HepG2 (cell line): ENCODE measurements around the gene RAP2A. TPM values are rescaled to one million over a fixed set of nuclear protein-coding genes. Genes with fewer than 3 reads are reported as not detected.

Experiments used
- CBFB ChIP-seq: sonication (generic); formaldehyde crosslinking; IDR thresholded peaks from 2 replicates; pipeline ENCODE4 v1.4.0; 2020; ENCODE audit warnings: missing genetic modification reagents
- FIP1L1 ChIP-seq: fragments of 200-400 bp; formaldehyde crosslinking; IDR thresholded peaks from 2 replicates; pipeline ENCODE4 v1.6.1; 2018; ENCODE audit warnings: low read depth, mild to moderate bottlenecking, low read length, moderate library complexity, borderline replicate concordance; ENCODE audit not compliant: insufficient read depth
- HOXA9 ChIP-seq: sonication (generic); formaldehyde crosslinking; IDR thresholded peaks from 2 replicates; pipeline ENCODE4 v1.8.1; 2022; ENCODE audit warnings: missing genetic modification reagents, mild to moderate bottlenecking, moderate library complexity, borderline replicate concordance
- IRF9 ChIP-seq: sonication (generic); formaldehyde crosslinking; IDR thresholded peaks from 2 replicates; pipeline ENCODE4 v1.8.0; 2022; ENCODE audit warnings: missing genetic modification reagents, mild to moderate bottlenecking, borderline replicate concordance
- TEAD3 ChIP-seq: optimal IDR thresholded peaks from 2 replicates; pipeline ENCODE3; 2016; ENCODE audit warnings: borderline replicate concordance
- TMF1 ChIP-seq: sonication (generic); formaldehyde crosslinking; IDR thresholded peaks from 2 replicates; pipeline ENCODE4 v1.8.1; 2022; ENCODE audit warnings: low read depth, missing genetic modification reagents
- polyA plus RNA-seq, 8 experiments: library from polyadenylated mRNA; depleted of rRNA in 3 of 8; stranded (reverse) in 7 of 8; unstranded in 1 of 8; fragments of >200 nt; fragmentation: Illumina TruSeq in 4 of 8; extraction: Trizol in 4 of 8; gene quantifications; 2 replicates each; pipeline versions ENCODE4 v1.2.1 to v1.2.3, GENCODE V29; 2011 to 2016; ENCODE audit warnings: low read depth in 4 of 8, missing spikeins in 1 of 8, mixed read lengths in 1 of 8; ENCODE audit not compliant: insufficient read depth in 1 of 8
- total RNA-seq, 5 experiments: library from RNA; depleted of rRNA; stranded (reverse); fragments of >200 nt; fragmentation: Illumina TruSeq; extraction: Trizol; gene quantifications; 2 replicates each; pipeline ENCODE4 v1.2.3, GENCODE V29; 2016; ENCODE audit warnings: low read depth in 1 of 5
- TF ChIP-seq, protein P1 (sequence below): sonication (generic); formaldehyde crosslinking; IDR thresholded peaks from 2 replicates; pipeline ENCODE4 v1.5.0; 2020; ENCODE audit warnings: missing genetic modification reagents
- TF ChIP-seq, protein P2 (sequence below): sonication (generic); formaldehyde crosslinking; IDR thresholded peaks from 2 replicates; pipeline ENCODE4 v1.5.0; 2020; ENCODE audit warnings: mild to moderate bottlenecking, missing genetic modification reagents
- TF ChIP-seq, protein P3 (sequence below): sonication (generic); formaldehyde crosslinking; IDR thresholded peaks from 2 replicates; pipeline ENCODE4 v1.5.0; 2020; ENCODE audit warnings: missing genetic modification reagents
- TF ChIP-seq, protein P4 (sequence below): sonication (generic); formaldehyde crosslinking; IDR thresholded peaks from 2 replicates; pipeline ENCODE4 v1.5.1; 2020; ENCODE audit warnings: mild to moderate bottlenecking, missing genetic modification reagents, borderline replicate concordance
- TF ChIP-seq, protein P5 (sequence below): sonication (generic); formaldehyde crosslinking; IDR thresholded peaks from 2 replicates; pipeline ENCODE4 v1.8.0; 2022; ENCODE audit warnings: low read depth, missing genetic modification reagents
- TF ChIP-seq, protein P6 (sequence below): sonication (generic); formaldehyde crosslinking; IDR thresholded peaks from 2 replicates; pipeline ENCODE4 v1.4.0; 2020; ENCODE audit warnings: mild to moderate bottlenecking, missing genetic modification reagents

RAP2A gene
- total and polyA plus RNA-seq, 2 of the 13 experiments (the other 11 are each of a cell fraction or from before 2014, with no cell fraction given), result 9.9 to 23.1 TPM

- TF ChIP-seq, protein P1, sequence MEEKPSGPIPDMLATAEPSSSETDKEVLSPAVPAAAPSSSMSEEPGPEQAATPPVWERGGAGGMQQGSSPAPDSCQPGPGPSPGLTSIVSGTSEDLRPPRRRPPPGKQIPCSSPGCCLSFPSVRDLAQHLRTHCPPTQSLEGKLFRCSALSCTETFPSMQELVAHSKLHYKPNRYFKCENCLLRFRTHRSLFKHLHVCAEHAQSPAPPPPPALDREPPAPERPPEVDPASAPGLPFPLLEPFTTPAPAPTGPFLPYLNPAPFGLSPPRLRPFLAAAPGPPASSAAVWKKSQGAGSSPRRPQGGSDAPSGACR (CRISPR knock-in tag), result no peak
- TF ChIP-seq TEAD3 (CRISPR knock-in tag) (no peak), IRF9 (0 out of 2 replicates have a peak, but pooled peaks have one; percentile 33), HOXA9 (no peak), TMF1 (CRISPR knock-in tag) (no peak), CBFB (CRISPR knock-in tag) (no peak), FIP1L1 (no peak)
- TF ChIP-seq, protein P2, sequence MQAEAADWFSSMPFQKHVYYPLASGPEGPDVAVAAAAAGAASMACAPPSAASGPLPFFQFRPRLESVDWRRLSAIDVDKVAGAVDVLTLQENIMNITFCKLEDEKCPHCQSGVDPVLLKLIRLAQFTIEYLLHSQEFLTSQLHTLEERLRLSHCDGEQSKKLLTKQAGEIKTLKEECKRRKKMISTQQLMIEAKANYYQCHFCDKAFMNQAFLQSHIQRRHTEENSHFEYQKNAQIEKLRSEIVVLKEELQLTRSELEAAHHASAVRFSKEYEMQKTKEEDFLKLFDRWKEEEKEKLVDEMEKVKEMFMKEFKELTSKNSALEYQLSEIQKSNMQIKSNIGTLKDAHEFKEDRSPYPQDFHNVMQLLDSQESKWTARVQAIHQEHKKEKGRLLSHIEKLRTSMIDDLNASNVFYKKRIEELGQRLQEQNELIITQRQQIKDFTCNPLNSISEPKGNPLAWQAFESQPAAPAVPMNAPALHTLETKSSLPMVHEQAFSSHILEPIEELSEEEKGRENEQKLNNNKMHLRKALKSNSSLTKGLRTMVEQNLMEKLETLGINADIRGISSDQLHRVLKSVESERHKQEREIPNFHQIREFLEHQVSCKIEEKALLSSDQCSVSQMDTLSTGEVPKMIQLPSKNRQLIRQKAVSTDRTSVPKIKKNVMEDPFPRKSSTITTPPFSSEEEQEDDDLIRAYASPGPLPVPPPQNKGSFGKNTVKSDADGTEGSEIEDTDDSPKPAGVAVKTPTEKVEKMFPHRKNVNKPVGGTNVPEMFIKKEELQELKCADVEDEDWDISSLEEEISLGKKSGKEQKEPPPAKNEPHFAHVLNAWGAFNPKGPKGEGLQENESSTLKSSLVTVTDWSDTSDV, result no peak
- TF ChIP-seq, protein P3, sequence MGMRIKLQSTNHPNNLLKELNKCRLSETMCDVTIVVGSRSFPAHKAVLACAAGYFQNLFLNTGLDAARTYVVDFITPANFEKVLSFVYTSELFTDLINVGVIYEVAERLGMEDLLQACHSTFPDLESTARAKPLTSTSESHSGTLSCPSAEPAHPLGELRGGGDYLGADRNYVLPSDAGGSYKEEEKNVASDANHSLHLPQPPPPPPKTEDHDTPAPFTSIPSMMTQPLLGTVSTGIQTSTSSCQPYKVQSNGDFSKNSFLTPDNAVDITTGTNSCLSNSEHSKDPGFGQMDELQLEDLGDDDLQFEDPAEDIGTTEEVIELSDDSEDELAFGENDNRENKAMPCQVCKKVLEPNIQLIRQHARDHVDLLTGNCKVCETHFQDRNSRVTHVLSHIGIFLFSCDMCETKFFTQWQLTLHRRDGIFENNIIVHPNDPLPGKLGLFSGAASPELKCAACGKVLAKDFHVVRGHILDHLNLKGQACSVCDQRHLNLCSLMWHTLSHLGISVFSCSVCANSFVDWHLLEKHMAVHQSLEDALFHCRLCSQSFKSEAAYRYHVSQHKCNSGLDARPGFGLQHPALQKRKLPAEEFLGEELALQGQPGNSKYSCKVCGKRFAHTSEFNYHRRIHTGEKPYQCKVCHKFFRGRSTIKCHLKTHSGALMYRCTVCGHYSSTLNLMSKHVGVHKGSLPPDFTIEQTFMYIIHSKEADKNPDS (CRISPR knock-in tag), result no peak
- TF ChIP-seq, protein P4, sequence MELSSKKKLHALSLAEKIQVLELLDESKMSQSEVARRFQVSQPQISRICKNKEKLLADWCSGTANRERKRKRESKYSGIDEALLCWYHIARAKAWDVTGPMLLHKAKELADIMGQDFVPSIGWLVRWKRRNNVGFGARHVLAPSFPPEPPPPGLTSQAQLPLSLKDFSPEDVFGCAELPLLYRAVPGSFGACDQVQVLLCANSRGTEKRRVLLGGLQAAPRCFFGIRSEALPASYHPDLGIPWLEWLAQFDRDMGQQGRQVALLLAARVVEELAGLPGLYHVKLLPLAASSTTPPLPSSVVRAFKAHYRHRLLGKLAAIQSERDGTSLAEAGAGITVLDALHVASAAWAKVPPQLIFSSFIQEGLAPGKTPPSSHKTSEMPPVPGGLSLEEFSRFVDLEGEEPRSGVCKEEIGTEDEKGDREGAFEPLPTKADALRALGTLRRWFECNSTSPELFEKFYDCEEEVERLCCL (CRISPR knock-in tag), result no peak
- TF ChIP-seq, protein P5, sequence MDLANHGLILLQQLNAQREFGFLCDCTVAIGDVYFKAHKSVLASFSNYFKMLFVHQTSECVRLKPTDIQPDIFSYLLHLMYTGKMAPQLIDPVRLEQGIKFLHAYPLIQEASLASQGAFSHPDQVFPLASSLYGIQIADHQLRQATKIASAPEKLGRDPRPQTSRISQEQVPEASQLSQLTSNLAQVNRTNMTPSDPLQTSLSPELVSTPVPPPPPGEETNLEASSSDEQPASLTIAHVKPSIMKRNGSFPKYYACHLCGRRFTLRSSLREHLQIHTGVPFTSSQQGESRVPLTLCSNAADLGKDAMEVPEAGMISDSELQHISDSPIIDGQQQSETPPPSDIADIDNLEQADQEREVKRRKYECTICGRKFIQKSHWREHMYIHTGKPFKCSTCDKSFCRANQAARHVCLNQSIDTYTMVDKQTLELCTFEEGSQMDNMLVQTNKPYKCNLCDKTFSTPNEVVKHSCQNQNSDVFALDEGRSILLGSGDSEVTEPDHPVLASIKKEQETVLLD (CRISPR knock-in tag), result 0 out of 2 replicates have a peak, but pooled peaks have one; percentile 26
- TF ChIP-seq, protein P6, sequence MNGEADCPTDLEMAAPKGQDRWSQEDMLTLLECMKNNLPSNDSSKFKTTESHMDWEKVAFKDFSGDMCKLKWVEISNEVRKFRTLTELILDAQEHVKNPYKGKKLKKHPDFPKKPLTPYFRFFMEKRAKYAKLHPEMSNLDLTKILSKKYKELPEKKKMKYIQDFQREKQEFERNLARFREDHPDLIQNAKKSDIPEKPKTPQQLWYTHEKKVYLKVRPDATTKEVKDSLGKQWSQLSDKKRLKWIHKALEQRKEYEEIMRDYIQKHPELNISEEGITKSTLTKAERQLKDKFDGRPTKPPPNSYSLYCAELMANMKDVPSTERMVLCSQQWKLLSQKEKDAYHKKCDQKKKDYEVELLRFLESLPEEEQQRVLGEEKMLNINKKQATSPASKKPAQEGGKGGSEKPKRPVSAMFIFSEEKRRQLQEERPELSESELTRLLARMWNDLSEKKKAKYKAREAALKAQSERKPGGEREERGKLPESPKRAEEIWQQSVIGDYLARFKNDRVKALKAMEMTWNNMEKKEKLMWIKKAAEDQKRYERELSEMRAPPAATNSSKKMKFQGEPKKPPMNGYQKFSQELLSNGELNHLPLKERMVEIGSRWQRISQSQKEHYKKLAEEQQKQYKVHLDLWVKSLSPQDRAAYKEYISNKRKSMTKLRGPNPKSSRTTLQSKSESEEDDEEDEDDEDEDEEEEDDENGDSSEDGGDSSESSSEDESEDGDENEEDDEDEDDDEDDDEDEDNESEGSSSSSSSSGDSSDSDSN (CRISPR knock-in tag), result peak; percentile 56; the same call in 1 of the 2 replicates
These were observed 630 bp downstream of the RAP2A start (continued) for GRCh38 chr13:97434397-97435201.
